OCI-LY3 (cell line): ENCODE measurements around the gene CATSPERD.

Source experiments
- CTCF ChIP-seq: fragments of 200-600, 300-600 bp; sonication (generic); IDR thresholded peaks from 2 replicates; pipeline ENCODE4 v1.5.1; 2014; ENCODE audit warnings: antibody characterized with exemption, low read length, low read depth
- EZH2phosphoT487 ChIP-seq: fragments of 200-600 bp; shearing (Covaris generic); IDR thresholded peaks from 2 replicates; pipeline ENCODE4 v1.6.1; 2018; ENCODE audit warnings: antibody characterized with exemption, mixed run types, low read depth

DNA sequence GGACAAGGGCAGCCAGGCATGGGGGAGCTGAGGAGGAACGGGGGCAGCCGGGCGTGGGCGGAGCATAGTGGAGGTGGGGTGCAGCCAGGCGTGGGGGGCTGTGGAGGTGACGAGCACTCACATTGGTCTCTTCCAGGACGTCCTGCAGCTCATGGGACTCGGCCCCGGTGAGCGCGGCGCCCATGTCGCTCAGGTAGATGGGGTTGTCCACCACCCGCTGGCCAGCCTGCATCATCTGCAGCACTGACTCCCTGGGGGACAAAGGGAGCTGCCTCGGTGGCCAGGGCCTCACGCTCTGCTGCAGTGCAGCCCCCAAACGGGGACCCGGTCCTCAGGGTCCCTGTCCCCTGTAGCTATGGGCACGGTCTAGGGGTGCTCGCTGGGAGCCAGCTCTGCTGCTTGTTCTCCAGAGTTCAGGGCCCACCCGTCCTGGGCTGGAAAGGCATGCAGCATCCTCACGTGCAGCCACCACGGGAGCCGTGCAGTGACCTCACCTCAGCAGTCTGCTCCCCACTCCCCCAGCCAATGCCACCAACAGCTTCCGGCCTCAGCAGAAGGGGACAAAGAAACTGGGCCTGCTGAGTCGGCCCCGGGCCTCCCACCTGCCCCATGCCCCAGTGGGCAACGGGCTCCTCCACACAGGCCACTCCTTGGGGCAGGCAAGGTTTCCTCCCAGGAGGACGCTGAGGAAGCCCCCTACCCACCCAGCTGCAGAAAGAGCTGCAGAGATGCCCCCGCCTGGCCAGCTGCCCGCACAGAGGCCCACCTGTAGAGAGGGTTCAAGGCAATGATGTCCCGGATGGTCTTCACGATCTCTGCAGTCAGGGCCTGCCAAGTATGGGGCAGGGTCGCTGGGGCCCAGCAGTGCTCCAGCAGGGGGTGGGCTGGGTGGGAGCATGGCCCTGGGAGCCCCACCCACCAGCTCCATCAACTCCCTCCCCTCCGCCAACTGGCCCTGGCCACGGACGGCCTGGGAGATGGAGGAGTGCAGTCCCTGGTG is 12.6 kb upstream of the CATSPERD start:
- TF ChIP-seq CTCF: no peak
- TF ChIP-seq EZH2phosphoT487: no peak
